Esophagus squamous epithelium (tissue), 5 donors: ENCODE measurements around the gene GP1BB. TPM values are rescaled to one million over a fixed set of nuclear protein-coding genes. Genes with fewer than 3 reads are reported as not detected.

Source experiments
- DNase-seq: peaks from one replicate; lab custom pipeline; 2025; lab: John Stamatoyannopoulos, UW
- H3K27ac ChIP-seq, 4 donors: fragments of 200-600 bp; sonication (generic); one replicate each; pipeline ENCODE4 v1.5.1; 2016 to 2019; ENCODE audit warnings: mild to moderate bottlenecking in 1 of 4
- H3K27me3 ChIP-seq, 4 donors: fragments of 200-600 bp; sonication (generic); 1 replicate in 3 of 4; 2 replicates in 1 of 4; pipeline versions ENCODE4 v1.5.1 to v1.6.0; 2017 to 2021; ENCODE audit warnings: antibody characterized with exemption in 1 of 4
- H3K36me3 ChIP-seq, 3 donors: fragments of 200-600 bp; sonication (generic); one replicate each; pipeline ENCODE4 v1.5.1; 2016 to 2019
- H3K4me1 ChIP-seq, 3 donors: fragments of 200-600 bp; sonication (generic); one replicate each; pipeline ENCODE4 v1.5.1; 2017 to 2019
- H3K4me3 ChIP-seq, 4 donors: fragments of 200-600 bp; sonication (generic); 1 replicate in 3 of 4; 2 replicates in 1 of 4; pipeline ENCODE4 v1.5.1; 2016 to 2019; ENCODE audit warnings: mild to moderate bottlenecking in 2 of 4, moderate library complexity in 1 of 4
- H3K9me3 ChIP-seq, 3 donors: fragments of 200-600 bp; sonication (generic); one replicate each; pipeline ENCODE4 v1.5.1; 2016 to 2019
- CTCF ChIP-seq, 6 experiments: fragments of 450-650 bp in 4 of 6; fragments of 200-600 bp in 2 of 6; sonication (generic) in 2 of 6; IDR thresholded peaks; one replicate each; pipeline ENCODE4 v1.5.1; 2016 to 2019; ENCODE audit warnings: antibody characterized with exemption in 6 of 6, mild to moderate bottlenecking in 4 of 6, moderate library complexity in 4 of 6
- POLR2A ChIP-seq, 4 donors: fragments of 450-650 bp; IDR thresholded peaks; one replicate each; pipeline ENCODE4 v1.6.1; 2017; ENCODE audit warnings: antibody characterized with exemption in 4 of 4, mild to moderate bottlenecking in 4 of 4, moderate library complexity in 3 of 4
- WGBS, 2 donors: methylation state at CpG; one replicate each; pipeline ENCODE4 v1.1.5; 2018; 5-methylcytosine and 5-hydroxymethylcytosine counted together
- intact Hi-C: fragments of 100-400 bp; cut with DNase I; formaldehyde crosslinking; loops from one replicate; pipeline ENCODE4 v1.15.0; 2022
- total RNA-seq, 4 donors: library from RNA; depleted of rRNA; stranded (reverse); fragments of >200 nt; gene quantifications; one replicate each; pipeline ENCODE4 v1.1.0, GENCODE V29; 2016
- donor health status: DM: yes; HTN: yes; CAD: no.

GP1BB gene
- total RNA-seq, 4 donors from 2014 or later, result 4.8 to 40.0 (median 9.7) TPM

GRCh38 chr22:19758896-19759426 is 35.6 kb downstream of the GP1BB start:
- intact Hi-C loops, result no loop called here
- peak overlapping the region in 1 of 4 donors; percentile 33 for H3K27ac ChIP-seq
- H3K4me1 ChIP-seq, result peaks cover 28 to 57% (median 46%) of the 10 kb centered on the region in 3 donors
- no peaks in the 10 kb centered on the region for H3K36me3 ChIP-seq
- H3K9me3 ChIP-seq, result no peaks in the 10 kb centered on the region
- H3K27me3 ChIP-seq, result peaks cover 6 to 99% (median 29%) of the 10 kb centered on the region in 4 donors
- no peak for TF ChIP-seq CTCF (IDR thresholded peaks at IDR 0.05)
- TF ChIP-seq POLR2A (IDR thresholded peaks at IDR 0.05), result no peak
- 0% methylated on average over 1 to 5 of the region's 21 CpGs for WGBS, 2 donors
- DNase-seq, result no peak
- peak overlapping the region in 3 of 4 donors; percentile 5 to 44 (median 39) for H3K4me3 ChIP-seq

- peak overlapping the region in 3 of 4 donors; percentile 5 to 44 (median 39) for H3K4me3 ChIP-seq
- no peak for DNase-seq
Observed at GRCh38 chr22:19759427-19760057, 36.2 kb downstream of the GP1BB start.

GRCh38 chr22:19760058-19760950 is 37.0 kb downstream of the GP1BB start, which contains the start of gene TBX1:
TBX1 (plus strand) TSS chr22:19760778; CDS start chr22:19760844, 66 bp downstream.
- TF ChIP-seq POLR2A (IDR thresholded peaks at IDR 0.05), result no peak
- no peak for TF ChIP-seq CTCF (IDR thresholded peaks at IDR 0.05)
- 10 to 11% methylated on average over 24 to 26 of the region's 79 CpGs for WGBS, 2 donors
- intact Hi-C loops, result no loop called here
- H3K4me1 ChIP-seq, result peaks cover 24 to 55% (median 42%) of the 10 kb centered on the region in 3 donors
- DNase-seq, result no peak
- peak within 1 kb of the TSS in 3 of 4 donors; percentile 22 to 57 (median 39) for H3K4me3 ChIP-seq
- peaks cover 1 to 99% (median 20%) of the 10 kb centered on the region in 4 donors for H3K27me3 ChIP-seq
- H3K27ac ChIP-seq, result peak within 1 kb of the TSS in 1 of 4 donors; percentile 33
- no peaks in the 10 kb centered on the region for H3K36me3 ChIP-seq
- H3K9me3 ChIP-seq, result no peaks in the 10 kb centered on the region

More at GRCh38 chr22:19759427-19760057, 36.2 kb downstream of the GP1BB start:
- Histone ChIP-seq H3K4me1 (peaks cover 28 to 57% (median 46%) of the 10 kb centered on the region in 3 donors), H3K27me3 (peaks cover 6 to 99% (median 27%) of the 10 kb centered on the region in 4 donors), H3K27ac (peak overlapping the region in 1 of 4 donors; percentile 33), H3K9me3 (no peaks in the 10 kb centered on the region), H3K36me3 (no peaks in the 10 kb centered on the region)
- intact Hi-C loops, result no loop called here
- WGBS, 2 donors, result 17 to 24% methylated on average over 6 to 7 of the region's 43 CpGs
- TF ChIP-seq CTCF (IDR thresholded peaks at IDR 0.05), result no peak
- TF ChIP-seq POLR2A (IDR thresholded peaks at IDR 0.05), result no peak

GRCh38 chr22:19760951-19761724 is 37.8 kb downstream of the GP1BB start:
- peak overlapping the region in 1 of 4 donors; percentile 13 for H3K27ac ChIP-seq
- peaks cover 19 to 53% (median 35%) of the 10 kb centered on the region in 3 donors for H3K4me1 ChIP-seq
- WGBS, 2 donors, result no CpG with 5 or more reads among the region's 117 CpGs
- H3K4me3 ChIP-seq, result peak overlapping the region in 3 of 4 donors; percentile 22 to 57 (median 39)
- DNase-seq, result no peak
- intact Hi-C loops, result no loop called here
- H3K9me3 ChIP-seq, result no peaks in the 10 kb centered on the region
- TF ChIP-seq POLR2A (IDR thresholded peaks at IDR 0.05) (no peak), CTCF (IDR thresholded peaks at IDR 0.05) (no peak)
- H3K36me3 ChIP-seq, result no peaks in the 10 kb centered on the region
- peaks cover 0 to 99% (median 13%) of the 10 kb centered on the region in 4 donors for H3K27me3 ChIP-seq
